ENCODE measurements around the gene KREMEN1. TPM values are rescaled to one million over a fixed set of nuclear protein-coding genes. Genes with fewer than 3 reads are reported as not detected.

KREMEN1 gene
- total RNA-seq, 1 experiment from 2014 or later, result 1.4 TPM

DNA sequence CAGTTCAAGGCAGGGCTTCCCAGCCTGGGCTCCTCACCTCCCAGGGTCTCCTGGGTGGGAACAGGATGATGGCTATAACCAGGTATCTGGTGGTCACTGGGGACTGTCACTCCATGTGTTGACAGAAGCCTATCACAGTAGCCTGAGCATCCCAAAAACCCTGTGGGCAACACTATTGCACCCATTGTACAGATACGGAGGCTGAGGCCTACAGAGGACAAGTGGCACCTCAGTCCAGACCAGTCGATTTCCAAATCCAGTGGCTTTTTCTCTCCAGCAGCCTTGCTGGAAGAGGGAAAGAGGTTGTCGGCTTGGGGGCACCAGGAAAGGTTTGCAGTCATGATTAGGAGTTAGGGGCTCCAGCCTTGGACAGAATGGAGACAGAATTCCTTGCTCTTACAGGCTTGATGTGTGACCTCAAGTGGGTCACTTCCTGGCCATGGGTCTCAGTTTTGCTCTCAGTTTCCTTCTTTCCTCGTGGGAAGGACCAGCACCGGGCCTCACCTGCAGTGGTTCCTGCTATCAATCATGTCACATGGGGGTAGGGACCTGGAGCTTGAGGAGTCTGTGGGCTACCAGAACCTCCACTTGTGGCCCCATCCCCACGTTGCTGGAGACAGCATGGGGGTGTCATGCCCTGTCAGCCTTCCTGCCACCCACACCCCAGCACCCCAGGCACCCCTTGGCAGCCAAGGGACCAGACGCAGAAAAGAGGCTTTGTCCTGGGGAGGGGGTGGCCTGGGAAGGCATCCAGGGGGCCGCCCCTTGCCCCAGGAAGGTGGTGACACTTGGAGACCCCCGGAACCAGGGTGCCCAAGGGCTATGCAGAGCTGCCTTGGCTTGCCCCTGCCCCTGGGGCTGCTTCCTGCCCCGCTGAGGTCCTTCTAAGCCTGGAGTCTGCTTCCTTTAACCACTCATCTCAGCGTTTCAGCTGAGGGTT is 135.0 kb downstream of the KREMEN1 start:
- no peak for DNase-seq (ENCODE audit: low read depth)

DNA sequence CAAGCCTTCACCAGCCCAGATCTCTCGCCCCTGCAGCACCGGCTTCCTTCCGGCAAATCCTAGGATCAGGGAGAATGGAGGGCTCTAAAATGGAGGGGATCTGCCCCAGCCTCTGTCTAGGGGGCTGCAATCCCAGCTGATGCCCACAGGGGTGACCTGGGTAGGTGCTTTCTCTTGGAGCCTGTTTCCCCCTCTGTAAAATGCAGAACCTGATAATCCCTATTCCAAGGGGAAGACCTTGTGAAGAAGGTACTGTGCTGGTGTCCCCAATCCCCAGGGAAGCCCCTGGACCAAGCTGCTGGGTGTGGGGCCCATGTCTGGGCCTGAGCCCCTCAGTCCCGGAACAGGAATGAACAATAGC is 135.6 kb downstream of the KREMEN1 start:
- DNase-seq (ENCODE audit: low read depth), result no peak

DNA sequence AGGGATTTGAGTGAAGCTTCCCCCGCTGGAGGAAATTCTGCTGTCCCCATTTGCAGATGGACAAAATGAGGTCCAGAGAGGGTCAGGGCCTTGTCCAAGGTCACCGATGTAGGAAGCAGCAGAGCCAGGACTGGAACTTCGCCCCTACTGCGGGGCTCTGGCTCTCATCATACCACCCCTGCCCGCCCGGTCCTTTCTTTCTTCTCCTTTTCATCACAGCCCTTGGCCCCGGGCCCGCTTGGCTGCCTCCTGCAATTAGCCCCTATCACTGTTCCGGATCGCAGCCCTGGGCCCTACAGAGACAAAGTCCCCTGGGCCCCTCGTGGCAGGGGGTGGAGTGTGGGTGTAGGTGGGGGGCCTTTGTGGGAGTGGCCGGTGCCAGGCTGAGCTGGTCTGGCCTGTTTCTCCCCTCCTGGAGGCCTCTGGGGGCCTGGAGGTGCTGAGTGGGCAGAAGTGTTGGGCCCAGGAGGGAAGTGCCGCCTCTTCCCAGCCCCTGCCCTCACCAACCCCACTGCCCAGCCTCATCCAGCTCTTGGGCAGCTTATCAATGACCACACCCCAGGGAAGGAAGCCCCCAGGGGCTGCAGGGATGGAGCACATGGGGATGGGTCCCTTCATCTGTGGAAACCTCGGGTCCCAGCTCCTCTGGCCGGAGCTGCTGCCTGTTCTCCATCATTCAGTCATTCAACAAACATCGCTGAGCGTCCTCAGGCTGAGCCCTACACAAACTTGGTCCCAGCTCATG is 136.2 kb downstream of the KREMEN1 start:
- DNase-seq (ENCODE audit: low read depth), result no peak

DNA sequence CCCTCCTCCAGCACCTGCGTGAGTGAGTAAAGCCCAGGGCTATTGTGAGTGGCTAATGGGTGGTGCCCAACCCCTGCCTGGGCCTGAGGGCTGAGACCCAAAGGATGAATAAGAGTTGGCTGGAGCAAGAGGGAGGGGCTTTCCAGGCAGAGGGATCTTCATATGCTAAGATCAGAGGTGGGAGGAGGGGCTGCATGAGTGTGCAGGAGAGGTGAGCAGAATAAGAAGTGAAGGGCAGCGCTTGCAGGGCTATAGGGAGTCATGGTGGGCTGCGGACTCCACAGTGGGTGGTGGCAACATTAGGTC is 136.7 kb downstream of the KREMEN1 start:
- DNase-seq (ENCODE audit: low read depth), result no peak

DNA sequence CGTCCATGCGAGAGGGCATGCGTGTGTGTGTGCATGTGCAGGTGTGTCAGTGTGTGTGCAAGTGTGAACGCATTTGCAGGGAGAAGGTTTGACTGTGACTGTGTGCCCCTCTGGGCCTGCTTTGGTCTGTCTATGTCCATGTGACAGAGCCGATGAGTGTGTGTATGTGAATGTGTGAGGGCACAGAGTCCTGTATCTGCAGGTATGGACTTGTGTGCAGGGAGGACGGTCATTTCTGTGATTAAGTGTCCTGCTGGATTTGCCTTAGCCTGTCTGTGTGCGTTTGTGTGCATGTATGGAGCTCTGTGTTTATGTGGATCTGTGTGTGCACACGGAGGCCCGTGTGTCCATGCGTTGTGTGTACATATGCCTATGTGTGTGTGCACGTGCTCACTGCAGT is 138.2 kb downstream of the KREMEN1 start:
- DNase-seq (ENCODE audit: low read depth), result no peak

DNA sequence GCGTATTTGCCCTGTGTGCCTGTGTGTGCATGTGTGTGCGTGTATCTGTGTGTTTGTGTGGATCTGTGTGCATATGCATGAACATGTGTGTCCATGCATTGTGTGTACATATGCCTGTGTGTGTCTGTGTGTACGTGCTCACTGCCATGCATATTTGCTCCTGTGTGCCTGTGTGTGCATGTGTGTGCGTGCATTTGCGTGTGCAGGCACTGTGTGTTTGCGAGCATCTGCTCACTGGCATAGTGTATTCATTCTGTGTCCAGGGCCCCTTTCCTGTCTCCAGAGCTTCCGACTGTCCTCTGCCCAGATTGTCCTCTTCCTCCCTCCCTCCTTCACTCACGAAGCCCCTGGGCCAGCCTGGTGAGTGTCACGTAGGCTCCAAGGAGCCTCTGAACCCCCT is 138.6 kb downstream of the KREMEN1 start:
- DNase-seq (ENCODE audit: low read depth), result no peak

DNA sequence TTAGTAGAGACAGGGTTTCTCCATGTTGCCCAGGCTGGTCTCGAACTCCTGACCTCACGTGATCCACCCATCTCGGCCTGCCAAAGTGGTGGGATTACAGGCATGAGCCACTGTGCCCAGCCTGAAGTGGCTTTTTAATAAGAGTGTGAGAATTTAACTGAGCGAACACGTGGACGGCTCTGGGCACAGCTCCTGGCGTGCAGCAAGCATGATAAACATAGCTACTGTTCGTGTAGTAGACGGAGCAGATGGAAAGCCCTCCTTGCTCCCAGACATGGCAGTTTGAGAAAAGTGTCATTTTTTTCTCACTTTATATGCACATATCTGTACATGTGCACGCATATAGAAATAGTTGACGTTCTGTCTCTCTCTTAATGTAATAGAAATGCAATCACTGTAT is 139.9 kb downstream of the KREMEN1 start:
- no peak for DNase-seq (ENCODE audit: low read depth)

DNA sequence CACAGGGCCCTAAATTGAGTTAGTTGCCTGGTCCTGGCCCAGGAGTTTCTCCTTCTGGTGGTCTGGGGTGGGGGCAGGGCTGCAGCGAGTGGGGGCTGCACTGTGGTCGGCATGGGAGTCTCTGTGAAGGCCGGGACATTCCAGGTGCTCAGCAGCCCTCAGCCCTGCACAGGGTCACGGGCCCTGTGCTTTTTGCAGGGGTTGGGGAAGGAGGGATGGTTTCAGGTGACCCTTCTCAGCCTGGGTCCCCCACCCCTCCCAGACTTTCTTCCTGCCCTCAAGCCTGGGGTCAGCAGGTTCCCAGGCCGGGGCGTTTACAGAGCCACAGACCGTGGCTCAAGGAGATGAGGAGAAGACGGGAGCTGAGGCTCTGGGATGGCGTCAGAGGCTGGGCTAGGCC is 140.7 kb downstream of the KREMEN1 start:
- DNase-seq (ENCODE audit: low read depth), result no peak

DNA sequence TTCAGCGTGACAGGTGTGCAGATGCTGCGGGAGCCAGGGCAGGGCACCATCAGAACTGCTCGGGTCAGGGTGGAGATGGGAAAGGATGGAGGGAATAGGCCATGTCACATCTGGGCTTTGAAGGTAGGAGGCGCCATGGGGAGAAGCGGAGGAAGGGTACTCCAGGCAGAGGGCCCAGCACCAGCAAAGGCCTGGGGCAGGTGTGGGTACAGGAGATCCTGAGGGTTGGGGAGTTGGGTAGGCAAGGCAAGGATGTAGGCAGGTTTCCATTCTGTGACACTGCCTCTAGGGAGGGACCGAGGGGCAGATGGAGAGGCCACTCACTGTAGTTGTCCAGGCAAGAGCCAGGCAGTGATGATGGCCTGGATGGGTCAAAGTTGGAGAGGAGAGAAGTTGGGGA is 141.4 kb downstream of the KREMEN1 start:
- no peak for DNase-seq (ENCODE audit: low read depth)

DNA sequence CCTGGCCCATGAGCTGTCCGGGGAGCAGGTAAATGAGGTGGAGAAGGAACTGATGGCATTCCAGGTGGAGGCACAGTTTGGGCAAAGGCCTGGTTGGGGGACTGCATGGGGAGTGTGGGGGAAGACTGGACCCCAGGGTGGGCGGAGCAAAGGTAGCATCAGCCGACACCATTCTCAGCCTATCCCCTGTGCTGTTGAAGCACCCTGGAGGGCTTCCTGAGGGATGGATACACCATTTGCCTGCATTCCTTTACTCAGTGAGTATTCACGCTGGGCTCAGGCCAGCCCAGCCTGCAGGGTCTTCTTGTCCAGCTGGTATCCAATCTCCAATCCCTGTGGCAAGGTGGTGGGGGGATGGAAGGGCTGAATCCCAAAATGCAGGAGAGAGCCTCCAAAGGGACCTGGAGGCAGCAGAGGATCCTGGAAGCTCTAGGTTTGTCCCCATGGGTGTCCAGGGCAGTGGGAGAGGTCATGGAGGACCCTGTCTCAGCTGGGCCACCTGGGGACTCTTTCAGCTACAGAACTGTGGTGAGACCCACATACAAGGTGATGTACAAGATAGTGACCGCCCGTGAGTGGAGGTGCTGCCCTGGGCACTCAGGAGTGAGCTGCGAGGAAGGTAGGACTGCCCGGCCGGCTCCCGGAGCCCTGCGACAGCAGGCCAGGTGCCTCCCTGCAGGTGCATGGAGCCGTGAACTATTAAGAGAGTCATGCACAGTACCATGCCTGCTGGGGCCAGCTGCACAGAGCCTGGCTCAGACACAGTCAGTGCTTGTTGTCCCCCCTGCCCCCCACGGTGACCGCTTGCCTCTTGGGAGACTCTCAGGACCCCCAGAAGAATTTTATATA is 142.4 kb downstream of the KREMEN1 start:
- DNase-seq (ENCODE audit: low read depth), result no peak

DNA sequence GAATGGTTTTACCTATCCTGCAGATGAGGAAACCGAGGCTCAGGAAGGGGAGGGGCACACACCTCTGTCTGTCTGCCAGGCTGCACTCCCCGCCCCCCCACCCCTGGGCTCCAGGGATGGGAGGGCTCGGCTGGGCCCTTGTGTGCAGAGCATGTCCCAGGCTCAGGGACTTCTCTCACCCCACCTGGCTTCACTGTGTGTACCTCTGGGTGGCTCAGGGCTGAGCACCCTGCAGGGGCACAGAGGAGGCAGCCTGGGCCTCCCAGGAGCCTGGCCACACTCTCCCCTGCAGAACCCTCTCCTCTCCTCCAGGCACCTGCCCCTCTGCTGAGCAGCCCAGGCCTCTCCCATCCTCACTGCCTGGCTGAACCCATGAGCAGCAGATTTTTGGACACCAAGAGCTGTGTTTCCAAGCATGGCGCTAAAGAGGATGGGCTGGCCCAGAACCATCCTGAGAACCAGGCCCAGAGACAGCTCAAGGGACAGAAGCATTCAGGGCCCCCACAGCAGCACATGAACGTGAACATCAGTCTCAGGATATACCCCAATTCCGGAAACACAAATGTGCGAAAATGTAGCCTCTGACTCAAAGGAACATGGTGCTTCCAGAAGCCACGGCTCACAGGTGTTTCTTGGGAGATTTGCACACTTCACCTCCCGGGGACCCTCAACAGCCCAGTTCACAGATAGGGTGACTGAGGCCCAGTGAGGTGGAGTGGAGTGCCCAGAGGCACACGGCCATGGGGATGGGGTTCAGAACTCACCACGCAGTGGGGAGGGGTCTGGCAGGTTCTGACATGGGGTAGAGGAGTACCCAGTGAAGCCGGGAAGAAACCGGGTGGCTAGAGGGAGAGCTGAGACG is 143.4 kb downstream of the KREMEN1 start:
- no peak for DNase-seq (ENCODE audit: low read depth)

DNA sequence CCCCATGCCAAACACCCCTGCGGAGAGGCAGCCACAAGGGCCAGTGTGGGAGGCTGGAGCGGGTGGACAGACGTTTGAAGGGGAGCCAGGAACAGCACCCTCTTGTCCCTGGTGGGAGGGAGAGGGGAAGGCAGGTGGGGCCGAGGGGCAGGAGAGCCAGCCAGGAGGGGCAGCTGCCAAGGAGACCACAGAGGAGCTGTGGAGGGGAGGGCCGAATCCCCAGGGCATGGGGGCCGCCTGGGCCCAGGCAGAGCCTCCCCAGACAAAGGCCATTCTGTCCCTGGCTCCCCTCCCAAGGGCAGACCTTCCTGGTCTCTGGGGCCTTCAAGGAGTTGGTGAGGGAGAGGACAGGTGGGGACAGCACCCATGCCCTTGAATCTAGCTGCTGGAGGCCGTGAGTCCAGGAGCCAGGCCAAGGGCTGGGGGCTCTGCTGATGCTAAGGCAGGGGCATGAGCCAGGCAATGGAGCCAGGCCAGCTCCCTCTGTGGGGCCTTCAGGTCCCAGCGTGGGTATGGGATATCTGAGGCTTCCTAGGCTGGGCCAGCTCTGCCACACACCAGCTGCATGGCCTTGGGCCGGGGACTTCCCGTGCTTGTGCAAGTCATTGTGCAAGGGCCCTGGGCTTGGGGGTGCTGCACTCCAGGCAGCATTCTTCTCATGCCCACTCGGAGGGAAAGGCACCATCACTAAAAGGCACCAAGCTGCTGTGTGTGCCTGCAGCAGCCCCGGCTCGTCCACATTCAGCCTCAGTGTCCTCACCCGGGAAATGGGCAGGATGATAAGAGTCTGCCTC is 144.2 kb downstream of the KREMEN1 start:
- DNase-seq (ENCODE audit: low read depth), result peak; percentile 38

Other genes starting within 250 kb of the KREMEN1 start
- gene ZNRF3, start 189.5 kb upstream of the KREMEN1 start, total RNA-seq (2014; rRNA removed; shearing (Covaris generic)), result 2.8 and 5.5 TPM in 2 replicates
- gene C22orf31, start 11.2 kb upstream of the KREMEN1 start, total RNA-seq (2014; rRNA removed; shearing (Covaris generic)), result not detected in 2 replicates
- gene EMID1, start 132.9 kb downstream of the KREMEN1 start, total RNA-seq (2014; rRNA removed; shearing (Covaris generic)), result 1.3 and 9.0 TPM in 2 replicates
- 34.1 and 40.2 TPM in 2 replicates for gene RHBDD3, start 194.9 kb downstream of the KREMEN1 start, total RNA-seq (2014; rRNA removed; shearing (Covaris generic))
- gene EWSR1, start 195.2 kb downstream of the KREMEN1 start, total RNA-seq (2014; rRNA removed; shearing (Covaris generic)), result 150 and 191 TPM in 2 replicates
- 10.0 and 11.1 TPM in 2 replicates for gene GAS2L1, start 233.6 kb downstream of the KREMEN1 start, total RNA-seq (2014; rRNA removed; shearing (Covaris generic))
- gene RASL10A, start 242.7 kb downstream of the KREMEN1 start, total RNA-seq (2014; rRNA removed; shearing (Covaris generic)), result 0.11 and 0.39 TPM in 2 replicates